IPS-NIHi7 (cell line): ENCODE data around the gene CEP170B.
"Not testable (repeated sequence)": the region's sequence is repeated elsewhere in the genome, so short reads cannot be mapped to it uniquely, and the experiment has no call there.

Experiments
- DNase-seq: peaks from one replicate; pipeline ENCODE4 v3.0.0; 2012; ENCODE audit warnings: mixed read lengths; ENCODE audit errors: extremely low spot score

CEP170B gene

DNA sequence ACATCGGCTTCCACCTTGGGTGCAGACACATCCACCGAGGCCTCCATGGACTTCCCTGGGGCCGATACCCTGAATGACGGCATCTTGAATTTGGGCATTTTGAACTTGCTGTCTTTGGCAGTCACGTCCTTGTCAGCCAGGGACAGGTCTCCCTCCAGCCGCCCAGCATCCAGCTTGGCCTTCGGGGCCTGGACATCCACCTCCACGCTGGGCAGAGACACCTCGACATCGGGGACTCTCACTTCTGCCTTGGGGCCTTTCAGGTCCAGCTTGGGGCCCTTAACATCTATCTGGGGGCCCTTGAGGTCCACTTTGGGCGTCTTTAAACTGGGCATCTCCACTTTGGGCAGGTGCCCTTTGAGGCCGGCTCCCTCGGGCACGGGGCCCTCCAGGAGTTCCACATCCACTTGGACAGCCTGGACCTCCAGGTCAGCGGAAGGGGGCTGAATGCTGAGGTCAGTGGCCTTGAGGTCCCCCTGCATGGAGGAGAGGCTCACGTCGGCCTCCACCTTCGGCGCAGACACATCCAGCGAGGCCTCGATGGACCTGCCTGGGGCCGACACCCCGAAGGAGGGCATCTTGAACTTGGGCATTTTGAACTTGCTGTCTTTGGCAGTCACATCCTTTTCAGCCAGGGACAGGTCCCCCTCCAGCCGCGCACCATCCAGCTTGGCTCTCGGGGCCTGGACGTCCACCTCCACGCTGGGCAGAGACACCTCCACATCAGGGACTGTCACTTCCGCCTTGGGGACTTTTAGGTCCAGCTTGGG, 79.6 kb downstream of the CEP170B start:
- DNase-seq, result not testable (repeated sequence)

DNA sequence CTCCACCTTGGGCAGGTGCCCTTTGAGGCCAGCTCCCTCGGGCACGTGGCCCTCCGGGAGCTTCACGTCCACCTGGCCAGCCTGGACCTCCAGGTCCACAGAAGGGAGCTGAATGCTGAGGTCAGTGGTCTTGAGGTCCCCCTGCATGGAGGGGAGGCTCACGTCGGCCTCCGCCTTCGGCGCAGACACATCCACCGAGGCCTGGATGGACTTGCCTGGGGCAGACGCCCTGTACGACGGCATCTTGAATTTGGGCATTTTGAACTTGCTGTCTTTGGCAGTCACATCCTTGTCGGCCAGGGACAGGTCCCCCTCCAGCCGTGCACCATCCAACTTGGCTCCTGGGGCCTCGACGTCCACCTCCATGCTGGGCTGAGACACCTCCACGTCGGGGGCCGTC, 80.2 kb downstream of the CEP170B start:
- not testable (repeated sequence) for DNase-seq
